IMR-90 (cell line): ENCODE results near the gene PDE4A. TPM values are rescaled to one million over a fixed set of nuclear protein-coding genes. Genes with fewer than 3 reads are reported as not detected.

Experiments used
- ATAC-seq: fragments of 200-7000 bp; cut with Tn5 transposase; 2 replicates; pipeline ENCODE4 v1.9.1; 2020; ENCODE audit warnings: low read depth, mild to moderate bottlenecking, moderate library complexity
- BruUV-seq: library from RNA; stranded (reverse); fragments of 400-500 nt; replicated peaks from 2 replicates; lab custom pipeline; 2021; lab: Mats Ljungman, UMichigan
- CTCF ChIA-PET: fragments of 300-600 bp; formaldehyde crosslinking; extraction: SDS; loops from one replicate; lab custom pipeline; 2021; ENCODE audit warnings: antibody characterized with exemption; lab: Yijun Ruan, JAX
- POLR2A ChIA-PET: fragments of 300-600 bp; sonication (Branson Sonifier 250); formaldehyde crosslinking; loops from one replicate; lab custom pipeline; 2022; ENCODE audit warnings: antibody characterized with exemption; ENCODE audit not compliant: unreplicated experiment; lab: Charles Lee
- DNase-seq: peaks from one replicate; pipeline ENCODE4 v3.0.0; 2013
- H2AFZ ChIP-seq: replicated peaks from 2 replicates; pipeline ENCODE3; 2013; ENCODE audit warnings: low read length, mild to moderate bottlenecking; ENCODE audit not compliant: poor library complexity
- H2AK5ac ChIP-seq: 2 replicates; pipeline ENCODE4 v1.6.1; 2013; ENCODE audit warnings: low read depth, low read length, inconsistent platforms
- H2AK9ac ChIP-seq: replicated peaks from 2 replicates; pipeline ENCODE3; 2013; ENCODE audit warnings: mild to moderate bottlenecking, low read depth, low read length, moderate library complexity; ENCODE audit not compliant: poor library complexity
- H2BK120ac ChIP-seq: 2 replicates; pipeline ENCODE4 v1.6.1; 2013; ENCODE audit warnings: low read depth, low read length, inconsistent platforms
- H2BK15ac ChIP-seq: 3 replicates; pipeline ENCODE4 v1.6.1; 2013; ENCODE audit warnings: low read depth, low read length, inconsistent platforms
- H2BK20ac ChIP-seq: 2 replicates; pipeline ENCODE4 v1.6.1; 2013; ENCODE audit warnings: low read depth, mild to moderate bottlenecking, inconsistent platforms, low read length, moderate library complexity
- H2BK5ac ChIP-seq: 2 replicates; pipeline ENCODE4 v1.6.1; 2013; ENCODE audit warnings: mild to moderate bottlenecking, low read depth, low read length, inconsistent platforms; ENCODE audit not compliant: poor library complexity, severe bottlenecking
- H3K14ac ChIP-seq: replicated peaks from 2 replicates; pipeline ENCODE4 v1.6.1; 2013; ENCODE audit warnings: low read depth, low read length, inconsistent platforms
- H3K18ac ChIP-seq: 2 replicates; pipeline ENCODE4 v1.6.1; 2013; ENCODE audit warnings: low read depth, low read length, control low read depth
- H3K23ac ChIP-seq: 2 replicates; pipeline ENCODE4 v1.6.1; 2013; ENCODE audit warnings: low read depth, low read length, inconsistent platforms
- H3K27ac ChIP-seq: 2 replicates; pipeline ENCODE4 v1.5.1; 2013; ENCODE audit warnings: mild to moderate bottlenecking, control low read depth, low read length; ENCODE audit not compliant: insufficient read depth
- H3K27me3 ChIP-seq: 2 replicates; pipeline ENCODE4 v1.6.1; 2013; ENCODE audit warnings: low read length; ENCODE audit not compliant: control insufficient read depth, insufficient read depth
- H3K36me3 ChIP-seq: 2 replicates; pipeline ENCODE4 v1.6.1; 2013; ENCODE audit warnings: low read length, mixed read lengths; ENCODE audit not compliant: control insufficient read depth, insufficient read depth
- H3K4ac ChIP-seq: 2 replicates; pipeline ENCODE4 v1.6.1; 2013; ENCODE audit warnings: low read depth, low read length, inconsistent platforms
- H3K4me1 ChIP-seq: 2 replicates; pipeline ENCODE4 v1.6.1; 2013; ENCODE audit warnings: low read length, mixed read lengths; ENCODE audit not compliant: control insufficient read depth, insufficient read depth
- H3K4me2 ChIP-seq: 2 replicates; pipeline ENCODE4 v1.6.1; 2013; ENCODE audit warnings: low read depth, mild to moderate bottlenecking, control low read depth, low read length, moderate library complexity
- H3K4me3 ChIP-seq: 2 replicates; pipeline ENCODE4 v1.5.1; 2013; ENCODE audit warnings: low read depth, mild to moderate bottlenecking, control low read depth, low read length, moderate library complexity; ENCODE audit not compliant: insufficient read depth
- H3K56ac ChIP-seq: 2 replicates; pipeline ENCODE4 v1.6.1; 2013; ENCODE audit warnings: low read length, inconsistent platforms; ENCODE audit not compliant: insufficient read depth; ENCODE audit errors: extremely low read depth
- H3K79me1 ChIP-seq, 2 experiments: 2 replicates each; pipeline ENCODE4 v1.6.1; 2013; ENCODE audit warnings: low read length in 2 of 2, inconsistent platforms in 1 of 2, low read depth in 1 of 2
- H3K9ac ChIP-seq: 2 replicates; pipeline ENCODE4 v1.6.1; 2013; ENCODE audit warnings: low read depth, low read length, control low read depth
- H3K9me1 ChIP-seq: 2 replicates; pipeline ENCODE4 v1.6.1; 2013; ENCODE audit warnings: low read length, inconsistent platforms; ENCODE audit not compliant: insufficient read depth
- H3K9me3 ChIP-seq: 2 replicates; pipeline ENCODE4 v1.6.1; 2013; ENCODE audit warnings: low read length; ENCODE audit not compliant: control insufficient read depth, insufficient read depth
- H4K20me1 ChIP-seq: 2 replicates; pipeline ENCODE4 v1.6.1; 2013; ENCODE audit warnings: low read length, inconsistent platforms; ENCODE audit not compliant: insufficient read depth
- H4K5ac ChIP-seq: 2 replicates; pipeline ENCODE4 v1.6.1; 2013; ENCODE audit warnings: mild to moderate bottlenecking, low read depth, low read length, control low read depth
- H4K8ac ChIP-seq, 2 experiments: 2 replicates each; pipeline ENCODE4 v1.6.1; 2013; ENCODE audit warnings: low read depth in 2 of 2, low read length in 2 of 2, control low read depth in 1 of 2, inconsistent platforms in 1 of 2
- H4K91ac ChIP-seq: 2 replicates; pipeline ENCODE4 v1.6.1; 2013; ENCODE audit warnings: low read depth, low read length, inconsistent platforms; ENCODE audit not compliant: insufficient read depth
- BHLHE40 ChIP-seq: fragments of 150-350 bp; IDR thresholded peaks from 2 replicates; pipeline ENCODE4 v1.6.1; 2016; ENCODE audit warnings: mild to moderate bottlenecking, low read depth, low read length
- CTCF ChIP-seq: conservative IDR thresholded peaks from 2 replicates; pipeline ENCODE4 v1.5.1; 2012; ENCODE audit warnings: mild to moderate bottlenecking, low read depth, low read length, improper control_type of control experiment
- MAFK ChIP-seq: IDR thresholded peaks from 2 replicates; pipeline ENCODE4 v1.6.1; 2012; ENCODE audit warnings: low read depth, low read length, improper control_type of control experiment
- RAD21 ChIP-seq: IDR thresholded peaks from 2 replicates; pipeline ENCODE4 v1.6.1; 2012; ENCODE audit warnings: low read length, improper control_type of control experiment
- RFX5 ChIP-seq: IDR thresholded peaks from 2 replicates; pipeline ENCODE4 v1.8.0; 2012; ENCODE audit warnings: low read depth, mild to moderate bottlenecking, low read length, moderate library complexity
- SMC3 ChIP-seq: fragments of 150-350 bp; IDR thresholded peaks from 2 replicates; pipeline ENCODE4 v1.6.1; 2016; ENCODE audit warnings: low read depth, mild to moderate bottlenecking, antibody characterized with exemption, low read length, moderate library complexity
- WGBS, 2 experiments: methylation state at CpG; one replicate each; pipeline versions ENCODE4 v1.1.5 to v1.1.7; 2013; ENCODE audit warnings: missing lambda C conversion rate in 2 of 2; ENCODE audit not compliant: insufficient read length in 1 of 2; ENCODE audit errors: extremely low coverage in 2 of 2; 5-methylcytosine and 5-hydroxymethylcytosine counted together
- dilution Hi-C: fragments of 300-500 bp; cut with HindIII; formaldehyde crosslinking; loops from one replicate; pipeline ENCODE4 v1.14.3; 2018; ENCODE audit warnings: low sequenced_read_pairs; ENCODE audit not compliant: unreplicated experiment
- in situ Hi-C: fragments of 300-500 bp; cut with MboI; formaldehyde crosslinking; loops from 3 replicates; pipeline ENCODE4 v1.14.3; 2019; ENCODE audit warnings: low sequenced_read_pairs, inconsistent platforms, mixed read lengths
- intact Hi-C: fragments of 100-400 bp; cut with micrococcal nuclease; formaldehyde crosslinking; loops from 2 replicates; pipeline ENCODE4 v1.10.0; 2022
- polyA plus RNA-seq, 3 experiments: library from polyadenylated mRNA; depleted of rRNA; stranded (reverse); fragments of >200 nt; gene quantifications; 2 replicates each; pipeline ENCODE4 v1.2.3, GENCODE V29; 2012; ENCODE audit warnings: low replicate concordance in 1 of 3
- total RNA-seq: library from RNA; depleted of rRNA; stranded (reverse); fragments of >200 nt; gene quantifications from 2 replicates; pipeline ENCODE4 v1.2.3, GENCODE V29; 2012

Gene PDE4A
- total and polyA plus RNA-seq, 2 of the 4 experiments (the other 2 are of a cell fraction), result 1.8 to 7.0 TPM

- Histone ChIP-seq H3K9me3 (no peaks in the 10 kb centered on the region), H3K4me3 (no peak overlapping the region), H2BK15ac (no peak overlapping the region), H4K5ac (no peak overlapping the region), H3K9ac (no peak overlapping the region), H3K27ac (no peak overlapping the region), H3K79me1 (peaks cover under 1 to 3% of the 10 kb centered on the region in 2 experiments; a peak in 1 of 4 replicates), H3K14ac (no peak overlapping the region), H4K91ac (no peak overlapping the region), H3K18ac (no peak overlapping the region), H3K9me1 (no peaks in the 10 kb centered on the region), H3K4ac (no peak overlapping the region), H3K36me3 (peaks cover 35% of the 10 kb centered on the region), H2BK20ac (no peak overlapping the region), H2AFZ (no peak overlapping the region), H4K20me1 (peaks cover 18% of the 10 kb centered on the region), H2BK120ac (no peak overlapping the region), H4K8ac (no peak overlapping the region), H3K56ac (no peak overlapping the region), H2AK5ac (no peak overlapping the region), H3K4me2 (no peak overlapping the region), H3K27me3 (no peaks in the 10 kb centered on the region), H3K4me1 (no peaks in the 10 kb centered on the region), H2AK9ac (peak overlapping the region; percentile 63), H3K23ac (no peak overlapping the region), H2BK5ac (no peak overlapping the region)
- 17% methylated on average over 3 of the region's 9 CpGs; no CpG with 5 or more reads in 1 of the 2 experiments for WGBS, 2 experiments
- BruUV-seq, result no TSS peak
- in situ Hi-C loops (no loop called here), dilution Hi-C loops (no loop called here), intact Hi-C loops (no loop called here)
- ATAC-seq (peak; percentile 71), DNase-seq (peak; percentile 71)
- ChIA-PET POLR2A (no interaction called here), CTCF (interaction anchor here (0.6 to 1.0 kb wide), 7 partner anchors 10 to 132 kb away, joined by 3 to 6 read pairs (median 4); partner anchors contain the start of gene TYK2)
- TF ChIP-seq MAFK (no peak), SMC3 (peak; percentile 67), CTCF (peak; percentile 79), RAD21 (peak; percentile 61), RFX5 (no peak), BHLHE40 (no peak)
These were observed 29.6 kb upstream of the PDE4A start for GRCh38 chr19:10390652-10391286.
